CD4-positive, alpha-beta T cell (primary cell): Measurements from ENCODE around the gene REPIN1. TPM values are rescaled to one million over a fixed set of nuclear protein-coding genes. Genes with fewer than 3 reads are reported as not detected.

Experiments
- ATAC-seq: fragments of 200-7000 bp; cut with Tn5 transposase; one replicate; pipeline ENCODE4 v1.10.0; 2022; ENCODE audit warnings: mild to moderate bottlenecking; ENCODE audit not compliant: poor library complexity
- CTCF ChIA-PET: fragments of 350-600 bp; sonication (Branson Sonifier 250); formaldehyde crosslinking; loops from one replicate; lab custom pipeline; 2021; ENCODE audit warnings: antibody characterized with exemption, inconsistent platforms; lab: Charles Lee
- POLR2A ChIA-PET: fragments of 350-600 bp; sonication (Branson Sonifier 250); formaldehyde crosslinking; loops from one replicate; lab custom pipeline; 2021; ENCODE audit warnings: antibody characterized with exemption, inconsistent platforms; lab: Charles Lee
- DNase-seq, 14 experiments: peaks; one replicate each; pipeline ENCODE4 v3.0.0-alpha.2; 2013 to 2020; ENCODE audit warnings: mixed read lengths in 2 of 14
- H3K27ac ChIP-seq, 2 donors: one replicate each; pipeline versions ENCODE4 v1.5.1 to v1.7.0; 2013; ENCODE audit warnings: low read length in 2 of 2, low read depth in 1 of 2, mild to moderate bottlenecking in 1 of 2
- H3K27me3 ChIP-seq, 2 experiments: 1 replicate in 1 of 2; 2 replicates in 1 of 2; pipeline versions ENCODE4 v1.6.1 to v1.7.0; 2013; ENCODE audit warnings: low read length in 2 of 2, control low read depth in 1 of 2, mild to moderate bottlenecking in 1 of 2, moderate library complexity in 1 of 2; ENCODE audit not compliant: insufficient read depth in 2 of 2, control insufficient read depth in 1 of 2
- H3K36me3 ChIP-seq: one replicate; pipeline ENCODE4 v1.6.1; 2013; ENCODE audit warnings: low read length, control low read depth; ENCODE audit not compliant: insufficient read depth
- H3K4me1 ChIP-seq: one replicate; pipeline ENCODE4 v1.6.1; 2013; ENCODE audit warnings: low read length, control low read depth; ENCODE audit not compliant: insufficient read depth
- H3K4me3 ChIP-seq: one replicate; pipeline ENCODE4 v1.5.1; 2013; ENCODE audit warnings: mild to moderate bottlenecking, low read length, moderate library complexity
- H3K9me3 ChIP-seq, 2 experiments: 1 replicate in 1 of 2; 2 replicates in 1 of 2; pipeline versions ENCODE4 v1.6.1 to v1.7.0; 2013; ENCODE audit warnings: low read length in 2 of 2, mild to moderate bottlenecking in 2 of 2, control low read depth in 1 of 2, moderate library complexity in 1 of 2; ENCODE audit not compliant: control insufficient read depth in 1 of 2, insufficient read depth in 1 of 2
- H3K27ac Mint-ChIP-seq: one replicate; pipeline ENCODE4 v1.8.0; 2020; ENCODE audit warnings: mixed read lengths
- H3K27me3 Mint-ChIP-seq: one replicate; pipeline ENCODE4 v1.8.0; 2021; ENCODE audit warnings: mixed read lengths
- H3K36me3 Mint-ChIP-seq: one replicate; pipeline ENCODE4 v1.8.0; 2021; ENCODE audit warnings: low read depth, mixed read lengths
- H3K4me1 Mint-ChIP-seq: one replicate; pipeline ENCODE4 v1.8.0; 2021; ENCODE audit warnings: low read depth, mixed read lengths
- H3K4me3 Mint-ChIP-seq: one replicate; pipeline ENCODE4 v1.8.0; 2020; ENCODE audit warnings: mild to moderate bottlenecking, mixed read lengths
- H3K9me3 Mint-ChIP-seq: one replicate; pipeline ENCODE4 v1.8.0; 2020; ENCODE audit warnings: mixed read lengths
- intact Hi-C, 2 experiments: fragments of 100-400 bp; cut with DNase I in 1 of 2; cut with micrococcal nuclease in 1 of 2; formaldehyde crosslinking; loops; one replicate each; pipeline versions ENCODE4 v1.15.1 to v1.9.0; 2023 to 2025; cut with DNase I, micrococcal nuclease
- total RNA-seq, 174 experiments: library from RNA in 2 of 174; stranded (reverse) in 2 of 174; gene quantifications; one replicate each; pipeline ENCODE4 v1.2.3 and lab custom pipeline; 2021 to 2026
- TF ChIP-seq, protein P1 (sequence below): fragments of 200-600 bp; IDR thresholded peaks from one replicate; pipeline ENCODE4 v1.8.0; 2022; ENCODE audit warnings: antibody characterized with exemption, mild to moderate bottlenecking

REPIN1 gene
- total RNA-seq, 2 experiments from 2014 or later, result 58.2 to 59.8 TPM

- ChIA-PET POLR2A (no interaction called here), CTCF (no interaction called here)
- no peak overlapping the region for H3K27ac ChIP-seq
- DNase-seq, result peak in 2 of 14 experiments; percentile 43 to 45
- TF ChIP-seq, protein P1, sequence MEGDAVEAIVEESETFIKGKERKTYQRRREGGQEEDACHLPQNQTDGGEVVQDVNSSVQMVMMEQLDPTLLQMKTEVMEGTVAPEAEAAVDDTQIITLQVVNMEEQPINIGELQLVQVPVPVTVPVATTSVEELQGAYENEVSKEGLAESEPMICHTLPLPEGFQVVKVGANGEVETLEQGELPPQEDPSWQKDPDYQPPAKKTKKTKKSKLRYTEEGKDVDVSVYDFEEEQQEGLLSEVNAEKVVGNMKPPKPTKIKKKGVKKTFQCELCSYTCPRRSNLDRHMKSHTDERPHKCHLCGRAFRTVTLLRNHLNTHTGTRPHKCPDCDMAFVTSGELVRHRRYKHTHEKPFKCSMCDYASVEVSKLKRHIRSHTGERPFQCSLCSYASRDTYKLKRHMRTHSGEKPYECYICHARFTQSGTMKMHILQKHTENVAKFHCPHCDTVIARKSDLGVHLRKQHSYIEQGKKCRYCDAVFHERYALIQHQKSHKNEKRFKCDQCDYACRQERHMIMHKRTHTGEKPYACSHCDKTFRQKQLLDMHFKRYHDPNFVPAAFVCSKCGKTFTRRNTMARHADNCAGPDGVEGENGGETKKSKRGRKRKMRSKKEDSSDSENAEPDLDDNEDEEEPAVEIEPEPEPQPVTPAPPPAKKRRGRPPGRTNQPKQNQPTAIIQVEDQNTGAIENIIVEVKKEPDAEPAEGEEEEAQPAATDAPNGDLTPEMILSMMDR, result no peak
- no peaks in the 10 kb centered on the region for H3K27me3 Mint-ChIP-seq
- H3K9me3 ChIP-seq, result no peaks in the 10 kb centered on the region
- H3K27me3 ChIP-seq, result no peaks in the 10 kb centered on the region
- H3K4me1 Mint-ChIP-seq, result peaks cover 56% of the 10 kb centered on the region
- H3K4me3 ChIP-seq, result no peak overlapping the region
- H3K36me3 ChIP-seq, result no peaks in the 10 kb centered on the region
- H3K9me3 Mint-ChIP-seq, result no peaks in the 10 kb centered on the region
- intact Hi-C loops, result loop anchor here in 1 of 2 experiments (10.0 kb wide), 1 partner anchor 649 kb away; a partner anchor contains a TSS
- no peak overlapping the region for H3K4me3 Mint-ChIP-seq
- H3K36me3 Mint-ChIP-seq, result peaks cover 5% of the 10 kb centered on the region
- H3K27ac Mint-ChIP-seq, result peak overlapping the region; percentile 18
- ATAC-seq, result no peak
- peaks cover 30% of the 10 kb centered on the region for H3K4me1 ChIP-seq
Observed at GRCh38 chr7:150363872-150364271, 4.8 kb upstream of the REPIN1 start.

- Histone ChIP-seq H3K4me3 (no peak overlapping the region), H3K9me3 (no peaks in the 10 kb centered on the region), H3K27ac (no peak overlapping the region), H3K36me3 (peaks cover 3% of the 10 kb centered on the region), H3K4me1 (peaks cover 33% of the 10 kb centered on the region), H3K27me3 (no peaks in the 10 kb centered on the region)
- CTCF ChIA-PET, result interaction anchor here (0.6 to 4.8 kb wide), 2 partner anchors 24 to 40 kb away, joined by 4 to 20 read pairs; a partner anchor contains a TSS
- ATAC-seq (no peak), DNase-seq (no peak)
- POLR2A ChIA-PET, result interaction anchor here (1.7 to 7.1 kb wide), 3 partner anchors 8 to 39 kb away, joined by 5 to 76 read pairs (median 10); a partner anchor contains a TSS
- H3K36me3 Mint-ChIP-seq, result peaks cover 18% of the 10 kb centered on the region
- peaks cover 60% of the 10 kb centered on the region for H3K4me1 Mint-ChIP-seq
- intact Hi-C loops, result loop anchor here in 1 of 2 experiments (5.0 to 10.0 kb wide), 3 partner anchors 43 to 650 kb away; partner anchors contain the start of genes ACTR3C and LRRC61
- no peak overlapping the region for H3K4me3 Mint-ChIP-seq
- no peaks in the 10 kb centered on the region for H3K27me3 Mint-ChIP-seq
- H3K27ac Mint-ChIP-seq, result peak overlapping the region; percentile 96
- TF ChIP-seq, protein P1, result no peak
- no peaks in the 10 kb centered on the region for H3K9me3 Mint-ChIP-seq
Observed at GRCh38 chr7:150365194-150365593, 3.4 kb upstream of the REPIN1 start.

DNA sequence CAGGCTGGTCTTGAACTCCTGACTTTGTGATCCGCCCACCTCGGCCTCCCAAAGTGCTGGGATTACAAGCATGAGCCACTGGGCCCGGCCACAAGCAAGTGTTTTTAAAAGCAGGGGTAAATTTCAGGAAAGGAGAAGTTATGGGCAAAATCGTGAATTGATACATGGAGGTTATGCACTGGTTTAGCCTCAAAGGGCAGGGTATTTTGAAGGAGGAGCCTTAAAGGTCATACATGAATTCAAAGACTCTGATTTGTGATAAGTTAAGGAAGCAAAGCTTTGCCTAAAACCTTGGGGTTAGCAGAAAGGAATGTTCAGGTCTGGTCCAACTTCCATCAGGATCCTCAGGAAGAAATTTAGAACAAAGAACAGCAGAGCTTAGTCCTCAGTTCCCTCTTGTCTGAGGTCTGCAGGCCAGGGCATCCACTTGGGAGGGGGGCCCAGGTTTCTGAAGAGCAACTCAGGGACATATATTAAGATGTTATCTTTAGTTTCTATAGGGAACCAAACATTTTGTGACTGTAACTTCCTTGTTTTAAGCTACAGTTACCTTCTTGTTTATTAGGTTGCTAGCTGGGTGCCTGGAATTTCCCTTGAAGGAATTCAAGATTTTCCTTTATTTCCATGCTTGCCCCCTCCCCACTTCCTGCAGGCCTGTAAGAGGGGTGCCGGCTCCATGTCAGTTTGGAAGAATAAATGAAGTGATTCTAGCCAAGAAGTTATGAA, 2.8 kb upstream of the REPIN1 start:
- H3K36me3 Mint-ChIP-seq, result peaks cover 23% of the 10 kb centered on the region
- intact Hi-C loops, result loop anchor here in 1 of 2 experiments (5.0 to 10.0 kb wide), 3 partner anchors 44 to 651 kb away; partner anchors contain the start of genes ACTR3C and LRRC61
- H3K27ac Mint-ChIP-seq, result peak overlapping the region; percentile 96
- POLR2A ChIA-PET, result interaction anchor here (1.7 to 7.1 kb wide), 3 partner anchors 8 to 39 kb away, joined by 5 to 76 read pairs (median 10); a partner anchor contains a TSS
- TF ChIP-seq, protein P1, result no peak
- H3K27me3 ChIP-seq, result no peaks in the 10 kb centered on the region
- H3K4me1 Mint-ChIP-seq, result peaks cover 65% of the 10 kb centered on the region
- peaks cover 8% of the 10 kb centered on the region for H3K36me3 ChIP-seq
- H3K4me3 ChIP-seq, result no peak overlapping the region
- H3K9me3 ChIP-seq, result no peaks in the 10 kb centered on the region
- H3K9me3 Mint-ChIP-seq, result no peaks in the 10 kb centered on the region
- ATAC-seq (no peak), DNase-seq (peak in 2 of 14 experiments; percentile 39 to 42)
- peaks cover 39% of the 10 kb centered on the region for H3K4me1 ChIP-seq
- CTCF ChIA-PET, result interaction anchor here (0.6 to 4.8 kb wide), 3 partner anchors 9 to 40 kb away, joined by 4 to 20 read pairs (median 7); a partner anchor contains a TSS
- no peaks in the 10 kb centered on the region for H3K27me3 Mint-ChIP-seq
- H3K27ac ChIP-seq, result peak overlapping the region in 1 of 2 donors; percentile 0
- H3K4me3 Mint-ChIP-seq, result peak overlapping the region; percentile 85
